HG03097 (cell line): ENCODE measurements around the gene DNAL4.
A peak's percentile ranks its signal among the peaks of the same experiment; 100 is the strongest.

Experiments
- ATAC-seq: cut with Tn5 transposase; IDR thresholded peaks from one replicate; pipeline ENCODE4 v1.9.1; 2021; ENCODE audit not compliant: unreplicated experiment, low FRiP score

The DNAL4 gene

GRCh38 chr22:38793721-38794466 lies at the start of gene DNAL4:
Gene DNAL4 (minus strand): TSS chr22:38794143. CDS start chr22:38782731, 11,412 bp downstream.
- peak; percentile 90 for ATAC-seq

- no peak for ATAC-seq
Observed at GRCh38 chr22:38843201-38843656, 49.3 kb upstream of the DNAL4 start.

- no peak for ATAC-seq
Observed at GRCh38 chr22:38842512-38843200, 48.7 kb upstream of the DNAL4 start.

GRCh38 chr22:38841635-38842034 lies 47.7 kb upstream of the DNAL4 start:
- ATAC-seq = no peak

- no peak for ATAC-seq
Observed at GRCh38 chr22:38841211-38841610, 47.3 kb upstream of the DNAL4 start.

- no peak for ATAC-seq
Observed at GRCh38 chr22:38840129-38840528, 46.2 kb upstream of the DNAL4 start.

GRCh38 chr22:38839686-38840085 lies 45.7 kb upstream of the DNAL4 start:
- no peak for ATAC-seq

GRCh38 chr22:38837414-38837928 lies 43.5 kb upstream of the DNAL4 start:
- no peak for ATAC-seq

GRCh38 chr22:38835888-38836301 lies 42.0 kb upstream of the DNAL4 start:
- no peak for ATAC-seq

GRCh38 chr22:38834991-38835390 lies 41.0 kb upstream of the DNAL4 start:
- no peak for ATAC-seq

- no peak for ATAC-seq
Observed at GRCh38 chr22:38834215-38834953, 40.4 kb upstream of the DNAL4 start.

- no peak for ATAC-seq
Observed at GRCh38 chr22:38833061-38833460, 39.1 kb upstream of the DNAL4 start.

- ATAC-seq = no peak
Observed at GRCh38 chr22:38832005-38832978, 38.3 kb upstream of the DNAL4 start.

- no peak for ATAC-seq
Observed at GRCh38 chr22:38831166-38831945, 37.4 kb upstream of the DNAL4 start.

- no peak for ATAC-seq
Observed at GRCh38 chr22:38830845-38831108, 36.8 kb upstream of the DNAL4 start.

- ATAC-seq = no peak
Observed at GRCh38 chr22:38830026-38830844, 36.3 kb upstream of the DNAL4 start.

- ATAC-seq = no peak
Observed at GRCh38 chr22:38829485-38829884, 35.5 kb upstream of the DNAL4 start.

- no peak for ATAC-seq
Observed at GRCh38 chr22:38828616-38829205, 34.8 kb upstream of the DNAL4 start.
